ENCODE data around the gene TYK2. TPM values are rescaled to one million over a fixed set of nuclear protein-coding genes. Genes with fewer than 3 reads are reported as not detected.
"Not testable (repeated sequence)": the region's sequence is repeated elsewhere in the genome, so short reads cannot be mapped to it uniquely, and the experiment has no call there.

The TYK2 gene
- total and polyA plus RNA-seq, 4 donors: 102 to 175 (median 150) TPM

- peaks cover 3 to 28% (median 9%) of the 10 kb centered on the region in 5 donors for H3K4me1 ChIP-seq (ENCODE audit: control insufficient read depth in 5 of 5, insufficient read depth in 5 of 5, low read length in 5 of 5)
- WGBS, 2 donors: 0% methylated on average over 59 to 69 of the region's 69 CpGs
- H3K36me3 ChIP-seq (ENCODE audit: control insufficient read depth in 4 of 4, insufficient read depth in 4 of 4, low read length in 4 of 4): peaks cover 0 to 2% (median under 1%) of the 10 kb centered on the region in 4 donors
- no peaks in the 10 kb centered on the region for H3K9me3 ChIP-seq (ENCODE audit: control insufficient read depth in 4 of 4, insufficient read depth in 3 of 4, low read length in 3 of 4)
- TF ChIP-seq, protein P1, sequence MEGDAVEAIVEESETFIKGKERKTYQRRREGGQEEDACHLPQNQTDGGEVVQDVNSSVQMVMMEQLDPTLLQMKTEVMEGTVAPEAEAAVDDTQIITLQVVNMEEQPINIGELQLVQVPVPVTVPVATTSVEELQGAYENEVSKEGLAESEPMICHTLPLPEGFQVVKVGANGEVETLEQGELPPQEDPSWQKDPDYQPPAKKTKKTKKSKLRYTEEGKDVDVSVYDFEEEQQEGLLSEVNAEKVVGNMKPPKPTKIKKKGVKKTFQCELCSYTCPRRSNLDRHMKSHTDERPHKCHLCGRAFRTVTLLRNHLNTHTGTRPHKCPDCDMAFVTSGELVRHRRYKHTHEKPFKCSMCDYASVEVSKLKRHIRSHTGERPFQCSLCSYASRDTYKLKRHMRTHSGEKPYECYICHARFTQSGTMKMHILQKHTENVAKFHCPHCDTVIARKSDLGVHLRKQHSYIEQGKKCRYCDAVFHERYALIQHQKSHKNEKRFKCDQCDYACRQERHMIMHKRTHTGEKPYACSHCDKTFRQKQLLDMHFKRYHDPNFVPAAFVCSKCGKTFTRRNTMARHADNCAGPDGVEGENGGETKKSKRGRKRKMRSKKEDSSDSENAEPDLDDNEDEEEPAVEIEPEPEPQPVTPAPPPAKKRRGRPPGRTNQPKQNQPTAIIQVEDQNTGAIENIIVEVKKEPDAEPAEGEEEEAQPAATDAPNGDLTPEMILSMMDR (IDR thresholded peaks at IDR 0.05; ENCODE audit: control extremely low read depth, extremely low read depth): no peak
- DNase-seq (peak; percentile 97 to 98 (median 97)), ATAC-seq (ENCODE audit: insufficient read depth, low FRiP score) (peak; percentile 91)
- peak within 1 kb of the TSS; percentile 94 for H3K4me3 ChIP-seq
- H3K27me3 ChIP-seq (ENCODE audit: control insufficient read depth in 3 of 3, insufficient read depth in 3 of 3, low read length in 2 of 3): peaks cover 0 to 21% (median 20%) of the 10 kb centered on the region in 3 donors
- peak within 1 kb of the TSS; percentile 76 to 95 for H3K9ac ChIP-seq (ENCODE audit: insufficient read depth in 1 of 2, low read length in 2 of 2)
- peak within 1 kb of the TSS; percentile 68 to 71 for H3K27ac ChIP-seq (ENCODE audit: low read depth in 1 of 2, low read length in 1 of 2)
Observed at GRCh38 chr19:10403137-10404021, 23.0 kb upstream of the TYK2 start, which contains the start of gene CDC37. Gene CDC37, minus strand, starts transcription at chr19:10403542. Its CDS starts 63 bp downstream, at chr19:10403479.

DNA sequence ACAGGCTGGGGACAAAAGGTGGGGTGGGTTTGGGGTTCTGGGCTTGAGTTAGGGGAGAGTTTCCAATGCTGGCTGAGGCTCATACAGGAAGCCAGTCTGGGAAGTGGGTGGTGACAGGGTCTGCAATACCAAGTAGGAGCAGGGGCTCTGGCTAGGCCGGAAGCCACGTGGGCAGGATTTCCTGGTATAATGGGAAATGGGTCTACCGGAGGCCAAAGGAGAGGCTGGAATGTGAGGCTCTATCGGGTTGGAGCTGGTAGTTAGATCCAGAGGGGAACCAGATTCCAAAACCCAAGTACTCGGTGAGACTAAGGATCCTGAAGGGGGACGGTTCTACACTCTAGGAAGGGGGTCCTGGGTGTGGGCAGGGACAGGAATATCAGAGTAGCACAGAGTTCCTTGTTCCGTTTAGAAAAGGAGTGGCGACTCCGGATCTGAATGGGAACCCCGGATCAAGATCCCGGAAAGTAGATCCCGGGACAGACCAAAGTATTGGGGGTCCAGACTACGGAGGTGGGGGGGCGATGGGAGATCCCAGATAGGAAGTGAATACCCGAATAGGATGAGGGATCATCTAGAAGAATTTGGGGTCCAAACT is 22.2 kb upstream of the TYK2 start:
- Histone ChIP-seq H3K27me3 (ENCODE audit: control insufficient read depth in 3 of 3, insufficient read depth in 3 of 3, low read length in 2 of 3) (peaks cover 0 to 20% (median 18%) of the 10 kb centered on the region in 3 donors), H3K9ac (ENCODE audit: insufficient read depth in 1 of 2, low read length in 2 of 2) (peak overlapping the region; percentile 76 to 95), H3K27ac (ENCODE audit: low read depth in 1 of 2, low read length in 1 of 2) (peak overlapping the region; percentile 68 to 71), H3K4me3 (peak overlapping the region; percentile 94), H3K4me1 (ENCODE audit: control insufficient read depth in 5 of 5, insufficient read depth in 5 of 5, low read length in 5 of 5) (peaks cover 3 to 28% (median 9%) of the 10 kb centered on the region in 5 donors), H3K9me3 (ENCODE audit: control insufficient read depth in 4 of 4, insufficient read depth in 3 of 4, low read length in 3 of 4) (no peaks in the 10 kb centered on the region), H3K36me3 (ENCODE audit: control insufficient read depth in 4 of 4, insufficient read depth in 4 of 4, low read length in 4 of 4) (peaks cover 0 to 2% (median 1%) of the 10 kb centered on the region in 4 donors)
- ATAC-seq (ENCODE audit: insufficient read depth, low FRiP score) (no peak), DNase-seq (peak; percentile 38 to 57 (median 47))
- TF ChIP-seq, protein P1 (IDR thresholded peaks at IDR 0.05; ENCODE audit: control extremely low read depth, extremely low read depth): no peak
- WGBS, 2 donors: 0 to 1% methylated on average over 15 of the region's 15 CpGs

DNA sequence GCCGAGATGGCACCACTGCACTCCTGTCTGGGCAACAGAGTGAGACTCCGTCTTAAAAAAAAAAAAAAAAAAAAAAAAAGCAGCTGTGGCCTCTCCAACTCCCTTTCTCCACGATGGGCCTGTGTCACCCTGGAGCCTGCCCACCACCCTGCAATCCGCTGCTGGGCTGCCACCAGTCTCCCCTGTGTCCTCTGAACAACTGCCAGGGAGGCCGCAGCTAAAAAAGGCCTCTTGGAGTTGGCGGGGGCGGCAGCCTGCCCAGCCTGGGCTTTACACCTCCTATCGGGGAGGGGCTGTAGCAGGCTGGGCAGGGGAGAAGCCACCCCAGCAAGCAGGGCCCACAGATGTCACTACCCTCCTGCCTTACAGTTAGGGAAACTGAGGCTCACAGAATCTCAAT is 19.5 kb upstream of the TYK2 start:
- H3K27ac ChIP-seq (ENCODE audit: low read depth in 1 of 2, low read length in 1 of 2): no peak overlapping the region
- H3K36me3 ChIP-seq (ENCODE audit: control insufficient read depth in 4 of 4, insufficient read depth in 4 of 4, low read length in 4 of 4): peaks cover 0 to 16% (median 2%) of the 10 kb centered on the region in 4 donors
- 92 to 95% methylated on average over 7 to 8 of the region's 8 CpGs for WGBS, 2 donors
- H3K9me3 ChIP-seq (ENCODE audit: control insufficient read depth in 4 of 4, insufficient read depth in 3 of 4, low read length in 3 of 4): no peaks in the 10 kb centered on the region
- no peak overlapping the region for H3K9ac ChIP-seq (ENCODE audit: insufficient read depth in 1 of 2, low read length in 2 of 2)
- ATAC-seq (ENCODE audit: insufficient read depth, low FRiP score) (no peak), DNase-seq (no peak)
- peaks cover 0 to 2% (median 0%) of the 10 kb centered on the region in 3 donors for H3K27me3 ChIP-seq (ENCODE audit: control insufficient read depth in 3 of 3, insufficient read depth in 3 of 3, low read length in 2 of 3)
- no peak overlapping the region for H3K4me3 ChIP-seq
- TF ChIP-seq, protein P1 (IDR thresholded peaks at IDR 0.05; ENCODE audit: control extremely low read depth, extremely low read depth): no peak
- peaks cover 3 to 21% (median 7%) of the 10 kb centered on the region in 5 donors for H3K4me1 ChIP-seq (ENCODE audit: control insufficient read depth in 5 of 5, insufficient read depth in 5 of 5, low read length in 5 of 5)

GRCh38 chr19:10399340-10399739 is 19.0 kb upstream of the TYK2 start:
- H3K9me3 ChIP-seq (ENCODE audit: control insufficient read depth in 4 of 4, insufficient read depth in 3 of 4, low read length in 3 of 4); H3K4me3 ChIP-seq; H3K9ac ChIP-seq (ENCODE audit: insufficient read depth in 1 of 2, low read length in 2 of 2); H3K27me3 ChIP-seq (ENCODE audit: control insufficient read depth in 3 of 3, insufficient read depth in 3 of 3, low read length in 2 of 3); DNase-seq; H3K27ac ChIP-seq (ENCODE audit: low read depth in 1 of 2, low read length in 1 of 2); ATAC-seq (ENCODE audit: insufficient read depth, low FRiP score): not testable (repeated sequence)
- peaks cover 3 to 18% (median 6%) of the 10 kb centered on the region in 5 donors for H3K4me1 ChIP-seq (ENCODE audit: control insufficient read depth in 5 of 5, insufficient read depth in 5 of 5, low read length in 5 of 5)
- 92 to 99% methylated on average over 8 of the region's 8 CpGs for WGBS, 2 donors
- peaks cover 0 to 19% (median 2%) of the 10 kb centered on the region in 4 donors for H3K36me3 ChIP-seq (ENCODE audit: control insufficient read depth in 4 of 4, insufficient read depth in 4 of 4, low read length in 4 of 4)

All from lung (tissue), 12 donors.